Coronary artery (tissue), 2 donors: ENCODE results near the gene TGFBR3.
A peak's percentile ranks its signal among the peaks of the same experiment; 100 is the strongest.

Experiments used
- DNase-seq: peaks from one replicate; pipeline ENCODE4 v3.0.0-alpha.2; 2017; ENCODE audit warnings: low spot score
- H3K27ac ChIP-seq, 2 donors: fragments of 200-600 bp; sonication (generic); one replicate each; pipeline ENCODE4 v1.5.1; 2016 to 2019
- H3K4me3 ChIP-seq: fragments of 200-600 bp; sonication (generic); 2 replicates; pipeline ENCODE4 v1.5.1; 2016; ENCODE audit warnings: mild to moderate bottlenecking, moderate library complexity
- TF ChIP-seq, protein P1 (sequence below): fragments of 200-600 bp; sonication (generic); IDR thresholded peaks from one replicate; pipeline ENCODE4 v1.5.1; 2019; ENCODE audit warnings: antibody characterized with exemption

TGFBR3 gene

DNA sequence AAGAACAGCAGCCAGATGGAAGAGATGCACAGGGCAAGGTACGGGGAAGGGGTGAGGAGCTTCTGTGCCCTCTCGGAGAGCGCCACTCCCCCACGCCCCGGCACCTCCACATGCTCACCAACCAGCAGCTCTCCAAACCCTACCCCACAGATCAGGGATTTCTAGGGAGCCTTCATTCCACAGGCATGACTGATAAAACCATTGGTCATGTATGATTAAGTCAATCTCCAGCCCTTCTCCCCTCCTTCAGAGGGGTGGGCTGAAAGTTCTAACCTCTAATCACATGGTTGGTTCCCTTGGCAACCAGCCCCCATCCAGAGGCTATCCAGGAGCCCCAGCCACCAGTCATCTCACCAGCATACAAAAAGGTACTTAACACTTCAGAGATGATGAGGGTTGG lies 144.7 kb downstream of the TGFBR3 start:
- Histone ChIP-seq H3K27ac (peak overlapping the region in 1 of 2 donors; percentile 58), H3K4me3 (no peak overlapping the region)
- TF ChIP-seq, protein P1, sequence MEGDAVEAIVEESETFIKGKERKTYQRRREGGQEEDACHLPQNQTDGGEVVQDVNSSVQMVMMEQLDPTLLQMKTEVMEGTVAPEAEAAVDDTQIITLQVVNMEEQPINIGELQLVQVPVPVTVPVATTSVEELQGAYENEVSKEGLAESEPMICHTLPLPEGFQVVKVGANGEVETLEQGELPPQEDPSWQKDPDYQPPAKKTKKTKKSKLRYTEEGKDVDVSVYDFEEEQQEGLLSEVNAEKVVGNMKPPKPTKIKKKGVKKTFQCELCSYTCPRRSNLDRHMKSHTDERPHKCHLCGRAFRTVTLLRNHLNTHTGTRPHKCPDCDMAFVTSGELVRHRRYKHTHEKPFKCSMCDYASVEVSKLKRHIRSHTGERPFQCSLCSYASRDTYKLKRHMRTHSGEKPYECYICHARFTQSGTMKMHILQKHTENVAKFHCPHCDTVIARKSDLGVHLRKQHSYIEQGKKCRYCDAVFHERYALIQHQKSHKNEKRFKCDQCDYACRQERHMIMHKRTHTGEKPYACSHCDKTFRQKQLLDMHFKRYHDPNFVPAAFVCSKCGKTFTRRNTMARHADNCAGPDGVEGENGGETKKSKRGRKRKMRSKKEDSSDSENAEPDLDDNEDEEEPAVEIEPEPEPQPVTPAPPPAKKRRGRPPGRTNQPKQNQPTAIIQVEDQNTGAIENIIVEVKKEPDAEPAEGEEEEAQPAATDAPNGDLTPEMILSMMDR, result no peak
- no peak for DNase-seq

DNA sequence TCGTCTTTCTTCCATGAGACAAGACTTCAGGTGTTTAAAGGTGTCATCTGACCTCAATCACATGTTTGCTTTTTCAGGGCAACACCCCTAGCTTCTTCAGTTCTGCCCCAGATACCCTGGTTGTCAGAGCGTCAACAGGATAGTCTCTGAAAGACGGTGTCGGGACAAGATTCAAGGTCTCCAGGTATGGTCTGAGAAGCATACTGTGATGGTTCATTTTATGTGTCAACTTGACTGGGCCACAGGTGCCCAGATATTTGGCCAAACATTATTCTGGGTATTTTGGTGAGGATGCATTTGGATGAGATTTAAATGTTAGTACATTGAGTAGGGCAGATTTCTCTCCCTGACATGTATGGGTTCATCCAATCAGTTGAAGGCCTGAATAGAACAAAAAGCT lies 148.3 kb downstream of the TGFBR3 start:
- Histone ChIP-seq H3K4me3 (no peak overlapping the region), H3K27ac (peak overlapping the region; percentile 38 to 80)
- TF ChIP-seq, protein P1, result no peak
- DNase-seq, result no peak

DNA sequence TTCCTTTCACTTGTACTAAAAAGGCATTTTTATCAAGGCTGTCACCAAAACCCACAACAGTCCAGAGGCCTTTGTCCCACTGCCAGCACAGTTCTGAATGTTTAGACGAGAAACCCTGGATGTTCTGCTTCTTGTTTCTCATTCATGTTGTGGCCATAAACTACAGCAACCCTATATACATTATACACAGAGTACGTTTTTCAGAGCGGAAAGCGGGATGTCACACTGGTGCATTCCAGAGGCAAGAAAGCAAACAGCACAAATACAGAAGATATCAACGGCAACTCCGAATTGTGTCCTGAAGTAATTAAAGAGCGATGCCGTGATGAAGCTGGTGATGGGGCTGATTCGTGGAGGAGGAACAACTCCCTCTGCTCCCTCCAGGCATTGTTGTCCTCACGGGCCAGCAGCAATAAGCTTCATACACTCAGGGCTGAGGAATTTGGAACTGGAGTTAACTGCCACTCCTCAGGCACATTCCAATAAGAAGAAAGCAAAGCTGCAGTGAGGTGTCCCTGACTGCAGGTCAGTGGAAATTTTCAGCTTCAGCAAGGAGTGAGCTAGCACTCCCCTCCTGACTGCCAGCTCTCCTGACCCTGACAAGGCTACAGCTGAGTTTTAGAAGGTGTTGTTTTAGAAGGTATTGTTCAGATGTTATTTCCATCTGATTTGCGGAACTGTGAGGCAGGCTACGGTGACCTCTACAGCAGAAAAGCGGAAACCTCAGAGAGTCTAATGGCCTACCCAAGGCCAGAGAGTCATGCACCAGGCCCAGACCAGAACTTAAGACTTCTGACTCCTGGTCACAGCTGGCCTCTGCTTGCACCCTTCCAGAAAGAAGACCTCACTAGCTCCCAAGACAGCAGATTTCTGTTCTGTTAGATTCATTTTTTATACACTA lies 149.0 kb downstream of the TGFBR3 start:
- H3K27ac ChIP-seq, result peak overlapping the region; percentile 38 to 80
- DNase-seq, result no peak
- H3K4me3 ChIP-seq, result peak overlapping the region; percentile 23
- TF ChIP-seq, protein P1, result no peak

DNA sequence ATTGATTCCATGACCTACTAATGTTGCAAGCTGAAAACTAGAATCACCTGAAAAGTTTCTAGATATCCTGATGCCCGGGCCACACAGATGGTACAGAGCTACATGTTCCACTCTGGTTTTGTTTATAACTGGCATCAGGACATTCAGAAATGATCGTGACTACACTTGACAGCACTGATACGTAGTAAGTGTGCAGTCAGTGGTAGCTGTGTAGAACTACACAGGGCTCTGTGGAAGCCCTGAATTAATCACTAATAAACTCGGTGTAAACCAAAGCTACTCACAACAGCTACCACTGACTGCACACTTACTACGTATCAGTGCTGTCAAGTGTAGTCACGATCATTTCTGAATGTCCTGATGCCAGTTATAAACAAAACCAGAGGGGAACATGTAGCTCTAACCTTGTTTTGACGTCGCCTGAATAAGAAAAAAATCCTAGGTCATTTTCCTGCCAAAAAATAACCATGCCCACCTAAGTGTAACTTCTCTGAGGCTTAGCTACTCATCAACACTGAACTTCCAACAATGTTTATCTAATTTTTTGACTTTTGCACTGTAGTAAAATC lies 149.7 kb downstream of the TGFBR3 start:
- Histone ChIP-seq H3K4me3 (peak overlapping the region; percentile 23), H3K27ac (peak overlapping the region; percentile 38 to 80)
- TF ChIP-seq, protein P1, result no peak
- DNase-seq, result no peak

DNA sequence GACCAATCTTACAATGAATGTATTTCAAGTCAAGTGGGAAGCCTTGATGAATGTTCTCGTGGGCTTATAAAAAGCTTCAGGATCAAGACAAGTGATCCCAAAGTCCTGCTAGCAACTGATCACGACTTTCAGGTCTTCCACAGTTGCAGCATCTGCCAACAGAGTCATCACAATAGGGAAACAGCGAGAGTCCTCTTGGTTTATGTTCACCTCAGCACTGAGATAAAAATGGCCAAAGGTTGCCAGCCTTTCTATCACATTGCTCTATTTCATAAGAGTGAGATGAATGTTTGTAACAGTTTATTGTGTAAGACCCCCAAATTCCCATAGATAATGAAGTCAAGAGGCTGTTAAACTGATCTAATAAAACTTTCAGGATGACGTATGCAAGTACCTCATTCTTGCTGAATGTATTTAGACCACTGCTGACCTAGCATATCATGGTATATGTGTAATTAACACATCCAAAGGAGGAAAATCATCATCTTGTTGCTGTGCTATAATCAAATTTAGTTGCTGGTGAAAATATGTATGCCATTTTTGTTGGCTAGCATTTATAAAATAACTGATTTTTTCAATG lies 150.6 kb downstream of the TGFBR3 start:
- TF ChIP-seq, protein P1, result no peak
- Histone ChIP-seq H3K4me3 (no peak overlapping the region), H3K27ac (peak overlapping the region; percentile 38 to 80)
- no peak for DNase-seq

DNA sequence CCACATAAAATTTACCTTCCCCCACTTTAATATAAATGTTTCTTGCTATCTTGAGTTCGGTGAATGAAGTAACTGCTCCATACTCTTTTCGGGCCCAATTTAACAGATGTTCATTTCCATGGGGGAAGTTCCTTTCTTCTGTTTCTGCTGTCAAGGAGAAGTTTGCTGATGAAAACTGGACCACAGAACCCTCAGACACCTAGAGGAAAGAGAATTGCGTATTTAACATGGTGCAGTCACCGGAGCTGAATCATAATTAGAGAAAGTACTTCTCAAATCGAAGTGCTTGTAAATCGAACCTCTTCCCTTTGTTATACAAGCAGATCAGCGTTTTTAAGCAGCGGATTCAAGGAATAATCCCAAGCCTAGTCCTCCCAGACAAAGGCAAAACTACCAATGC lies 151.2 kb downstream of the TGFBR3 start:
- H3K4me3 ChIP-seq, result no peak overlapping the region
- DNase-seq, result no peak
- no peak overlapping the region for H3K27ac ChIP-seq
- TF ChIP-seq, protein P1, result no peak
